Naive thymus-derived CD4-positive, alpha-beta T cell (primary cell): ENCODE data around the gene NRBF2. TPM values are rescaled to one million over a fixed set of nuclear protein-coding genes. Genes with fewer than 3 reads are reported as not detected.
"Not testable (repeated sequence)": the region's sequence is repeated elsewhere in the genome, so short reads cannot be mapped to it uniquely, and the experiment has no call there.

Experiments
- ATAC-seq: fragments of 150-1000 bp; cut with Tn5 transposase; 2 replicates; pipeline ENCODE4 v1.10.0; 2021; ENCODE audit warnings: mild to moderate bottlenecking, moderate library complexity
- CTCF ChIA-PET: fragments of 350-600 bp; sonication (Branson Sonifier 250); formaldehyde crosslinking; loops from one replicate; lab custom pipeline; 2021; ENCODE audit warnings: antibody characterized with exemption; lab: Charles Lee
- POLR2A ChIA-PET: fragments of 350-600 bp; sonication (Branson Sonifier 250); formaldehyde crosslinking; loops from one replicate; lab custom pipeline; 2021; ENCODE audit warnings: antibody characterized with exemption, inconsistent platforms; lab: Charles Lee
- DNase-seq, 9 donors: peaks; one replicate each; pipeline versions ENCODE4 v3.0.0 to v3.0.0-alpha.2; 2020 to 2022; ENCODE audit warnings: mixed read lengths in 1 of 9
- H3K27ac ChIP-seq: one replicate; pipeline ENCODE4 v1.7.0; 2013; ENCODE audit warnings: mild to moderate bottlenecking, low read depth, low read length, moderate library complexity
- H3K27me3 ChIP-seq, 2 donors: one replicate each; pipeline ENCODE4 v1.7.0; 2013; ENCODE audit warnings: low read length in 2 of 2, mild to moderate bottlenecking in 2 of 2, moderate library complexity in 2 of 2; ENCODE audit not compliant: control insufficient read depth in 2 of 2, insufficient read depth in 2 of 2
- H3K36me3 ChIP-seq, 3 experiments: 1 replicate in 2 of 3; 2 replicates in 1 of 3; pipeline ENCODE4 v1.7.0; 2013; ENCODE audit warnings: low read length in 3 of 3, mild to moderate bottlenecking in 3 of 3, moderate library complexity in 1 of 3; ENCODE audit not compliant: insufficient read depth in 3 of 3, control insufficient read depth in 2 of 3
- H3K4me1 ChIP-seq, 2 donors: one replicate each; pipeline ENCODE4 v1.7.0; 2013; ENCODE audit warnings: low read length in 2 of 2, mild to moderate bottlenecking in 2 of 2, moderate library complexity in 1 of 2; ENCODE audit not compliant: control insufficient read depth in 2 of 2, insufficient read depth in 2 of 2
- H3K4me3 ChIP-seq: 2 replicates; pipeline ENCODE4 v1.7.0; 2013; ENCODE audit warnings: mild to moderate bottlenecking, low read length
- H3K9me3 ChIP-seq, 3 experiments: 1 replicate in 2 of 3; 2 replicates in 1 of 3; pipeline ENCODE4 v1.7.0; 2013; ENCODE audit warnings: low read length in 3 of 3; ENCODE audit not compliant: control insufficient read depth in 2 of 3
- H3K27ac Mint-ChIP-seq, 9 donors: one replicate each; pipeline ENCODE4 v1.8.0; 2020 to 2022; ENCODE audit warnings: mixed read lengths in 9 of 9, mild to moderate bottlenecking in 8 of 9, moderate library complexity in 5 of 9, inconsistent platforms in 2 of 9
- H3K27me3 Mint-ChIP-seq, 5 donors: one replicate each; pipeline ENCODE4 v1.8.0; 2021 to 2022; ENCODE audit warnings: mixed read lengths in 5 of 5, mild to moderate bottlenecking in 1 of 5
- H3K36me3 Mint-ChIP-seq, 5 donors: one replicate each; pipeline ENCODE4 v1.8.0; 2020 to 2022; ENCODE audit warnings: mixed read lengths in 5 of 5, mild to moderate bottlenecking in 3 of 5, inconsistent platforms in 1 of 5
- H3K4me1 Mint-ChIP-seq, 7 donors: one replicate each; pipeline ENCODE4 v1.8.0; 2020 to 2022; ENCODE audit warnings: mixed read lengths in 7 of 7, mild to moderate bottlenecking in 3 of 7, inconsistent platforms in 1 of 7
- H3K4me3 Mint-ChIP-seq, 10 donors: one replicate each; pipeline ENCODE4 v1.8.0; 2020 to 2022; ENCODE audit warnings: mild to moderate bottlenecking in 10 of 10, mixed read lengths in 10 of 10, moderate library complexity in 6 of 10, inconsistent platforms in 2 of 10
- H3K9me3 Mint-ChIP-seq, 11 donors: one replicate each; pipeline ENCODE4 v1.8.0; 2020 to 2022; ENCODE audit warnings: mixed read lengths in 11 of 11, mild to moderate bottlenecking in 4 of 11, inconsistent platforms in 1 of 11, moderate library complexity in 1 of 11
- intact Hi-C, 2 donors: fragments of 100-400 bp; cut with micrococcal nuclease; formaldehyde crosslinking; loops; one replicate each; pipeline ENCODE4 v1.15.1; 2023
- polyA plus RNA-seq, 2 donors: library from polyadenylated mRNA; unstranded; fragments of 300-500 nt; fragmentation: Illumina TruSeq; gene quantifications; one replicate each; pipeline ENCODE4 v1.2.3, GENCODE V29; 2021
- total RNA-seq, 6 experiments: library from RNA in 5 of 6; stranded (reverse) in 5 of 6; gene quantifications; 1 replicate in 5 of 6; 2 replicates in 1 of 6; pipeline ENCODE4 v1.2.3 and lab custom pipeline; 2021 to 2026

NRBF2 gene
- total RNA-seq (10 to 100 TPM; 14.5 to 26.0 (median 19.2) TPM), polyA plus RNA-seq (10 to 100 TPM; 15.8 to 27.0 TPM), total RNA-seq (lab: John Stamatoyannopoulos, UW) (42.3 reads per million, percentile 67 among the genes with 10 or more reads in this experiment)

DNA sequence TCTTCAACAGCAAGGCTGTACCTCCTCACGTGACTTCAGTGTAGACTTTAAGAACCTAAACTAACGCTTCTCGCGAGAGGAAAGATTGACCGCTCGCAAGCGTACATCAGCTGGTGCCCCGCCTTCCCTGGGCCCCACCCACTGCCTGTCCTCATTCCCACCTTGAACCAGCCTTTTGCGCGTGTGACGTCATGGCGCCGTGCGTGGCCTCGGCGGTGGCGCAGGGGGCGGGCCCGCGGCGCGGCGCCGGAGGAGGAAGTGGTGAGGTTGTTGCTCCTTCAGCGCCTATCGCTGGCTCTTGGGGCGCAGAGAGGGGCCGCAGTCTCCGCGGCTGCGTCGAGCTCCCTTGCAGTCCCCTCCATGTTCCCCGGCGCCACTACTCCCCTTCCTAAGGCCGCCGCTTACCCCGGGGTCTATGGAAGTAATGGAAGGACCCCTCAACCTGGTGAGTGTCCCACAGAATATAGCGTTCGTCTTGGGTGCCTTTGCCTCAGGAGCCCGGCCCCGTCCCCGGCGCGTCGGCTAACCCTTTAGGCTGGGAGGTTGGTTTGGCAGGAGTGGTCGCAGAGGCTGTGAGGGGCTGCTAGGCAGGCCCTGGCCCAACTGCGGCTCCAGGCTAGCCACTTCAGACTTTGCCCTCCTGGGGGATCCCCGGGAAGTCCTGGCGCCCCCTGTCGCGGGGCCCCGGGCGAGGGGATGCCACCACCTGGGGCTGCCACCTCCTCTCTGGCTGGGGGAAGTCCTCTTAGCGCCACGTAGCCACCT is at the start of gene NRBF2:
Gene NRBF2, plus strand, starts transcription at position 273 of the 765 bp plus-strand sequence. Its CDS starts 143 bp downstream, at position 416.
- H3K9me3 Mint-ChIP-seq = peaks cover 0 to 19% (median 10%) of the 10 kb centered on the region in 11 donors
- H3K36me3 Mint-ChIP-seq = peaks cover 0 to 7% (median 3%) of the 10 kb centered on the region in 5 donors
- H3K4me1 ChIP-seq = peaks cover 17 to 30% of the 10 kb centered on the region in 2 donors
- peak within 1 kb of the TSS; percentile 81 for H3K4me3 ChIP-seq
- ChIA-PET CTCF (no interaction called here), POLR2A (interaction anchor here (0.6 to 2.0 kb wide), 20 partner anchors 8 to 603 kb away, joined by 3 to 15 read pairs (median 3); partner anchors contain the start of genes EGR2 and REEP3)
- peak; percentile 96 to 98 (median 98) for DNase-seq
- peak within 1 kb of the TSS; percentile 75 to 94 (median 92) for H3K4me3 Mint-ChIP-seq
- intact Hi-C loops = loop anchor here (1.0 to 10.0 kb wide), 16 partner anchors 14 to 1266 kb away; partner anchors contain the start of genes ADO (in 2 of the 2), EGR2 (in 2 of the 2), ARID5B (in 1 of the 2) and JMJD1C (in 1 of the 2)
- H3K9me3 ChIP-seq = no peaks in the 10 kb centered on the region
- peak; percentile 94 for ATAC-seq
- peaks cover 10 to 49% (median 32%) of the 10 kb centered on the region in 7 donors for H3K4me1 Mint-ChIP-seq
- peak within 1 kb of the TSS; percentile 89 to 98 (median 96) for H3K27ac Mint-ChIP-seq
- peaks cover 0 to 4% (median 0%) of the 10 kb centered on the region in 3 experiments for H3K36me3 ChIP-seq
- H3K27me3 ChIP-seq = no peaks in the 10 kb centered on the region
- no peaks in the 10 kb centered on the region for H3K27me3 Mint-ChIP-seq
- peak within 1 kb of the TSS; percentile 98 for H3K27ac ChIP-seq

DNA sequence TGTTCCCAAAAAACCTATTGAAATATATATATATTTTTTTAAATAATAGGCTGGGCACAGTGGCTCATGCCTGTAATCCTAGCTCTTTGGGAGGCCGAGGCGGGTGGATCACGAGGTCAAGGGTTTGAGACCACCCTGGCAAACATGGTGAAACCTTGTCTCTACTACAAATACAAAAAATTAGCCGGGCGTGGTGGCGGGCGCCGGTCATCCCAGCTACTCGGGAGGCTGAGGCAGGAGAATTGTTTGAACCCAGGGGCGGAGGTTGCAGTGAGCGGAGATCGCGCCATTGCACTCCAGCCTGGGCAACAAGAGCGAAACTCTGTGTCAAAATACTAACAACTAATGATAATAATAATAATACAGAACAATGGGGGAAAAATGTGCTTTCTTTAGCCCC is 49.7 kb upstream of the NRBF2 start:
- not testable (repeated sequence) for DNase-seq, ATAC-seq, H3K4me1 Mint-ChIP-seq, H3K27ac ChIP-seq, H3K27me3 ChIP-seq, H3K36me3 ChIP-seq, H3K4me3 Mint-ChIP-seq, H3K4me3 ChIP-seq, H3K36me3 Mint-ChIP-seq, H3K27ac Mint-ChIP-seq, H3K9me3 ChIP-seq, H3K4me1 ChIP-seq, H3K9me3 Mint-ChIP-seq
- CTCF ChIA-PET = interaction anchor here (0.8 to 2.7 kb wide), 8 partner anchors 83 to 820 kb away, joined by 3 to 18 read pairs (median 4); no protein-coding TSS in a partner anchor
- POLR2A ChIA-PET = interaction anchor here (1.0 kb wide), 1 partner anchor 490 kb away, joined by 3 read pairs; no protein-coding TSS in a partner anchor
- peaks cover 1 to 31% (median 6%) of the 10 kb centered on the region in 5 donors for H3K27me3 Mint-ChIP-seq
- intact Hi-C loops = loop anchor here in 1 of 2 donors (5.0 to 10.0 kb wide), 2 partner anchors 226 to 819 kb away; partner anchors contain the start of gene RTKN2

DNA sequence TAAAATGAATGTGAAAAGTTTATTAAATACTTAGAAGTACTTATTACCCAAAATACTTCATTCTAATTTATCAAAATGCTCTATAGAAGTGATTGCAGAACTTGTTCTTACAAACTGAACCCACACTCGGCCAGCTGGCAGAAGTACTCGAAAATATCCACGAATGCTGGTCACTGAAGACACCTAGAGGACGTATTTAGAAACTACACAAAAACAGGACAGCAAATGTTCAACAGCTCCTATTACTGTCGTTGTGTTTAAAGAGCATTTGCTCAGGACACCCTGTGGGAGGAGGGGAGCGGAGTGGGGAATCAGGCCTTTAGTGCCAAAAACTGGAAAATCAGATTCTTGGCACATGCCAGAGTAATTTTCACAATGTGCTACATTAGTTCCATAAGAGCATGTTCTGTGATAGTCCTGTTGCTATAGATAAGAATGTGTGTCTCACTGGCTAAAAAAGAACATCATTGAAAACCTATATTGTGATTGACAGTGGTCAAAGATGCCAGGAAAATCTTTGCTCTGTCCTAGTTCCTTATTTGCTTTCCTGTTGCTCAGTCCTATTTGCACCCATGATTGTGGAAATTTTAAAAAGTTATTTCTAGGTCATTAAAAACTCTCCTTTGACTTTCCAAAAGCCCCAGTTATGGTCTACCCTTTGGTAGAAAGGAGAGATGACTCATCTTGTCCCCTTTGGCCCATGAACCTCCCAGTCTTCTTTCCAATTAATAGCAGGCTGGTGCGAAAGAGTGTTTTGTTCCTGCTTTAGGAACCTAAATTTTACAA is 49.0 kb upstream of the NRBF2 start:
- no peaks in the 10 kb centered on the region for H3K9me3 Mint-ChIP-seq
- POLR2A ChIA-PET = interaction anchor here (1.0 kb wide), 1 partner anchor 490 kb away, joined by 3 read pairs; no protein-coding TSS in a partner anchor
- no peak overlapping the region for H3K27ac Mint-ChIP-seq
- CTCF ChIA-PET = interaction anchor here (0.8 to 2.7 kb wide), 11 partner anchors 20 to 820 kb away, joined by 3 to 18 read pairs (median 4); no protein-coding TSS in a partner anchor
- Histone ChIP-seq H3K36me3 (no peaks in the 10 kb centered on the region), H3K4me3 (no peak overlapping the region), H3K9me3 (no peaks in the 10 kb centered on the region), H3K4me1 (no peaks in the 10 kb centered on the region), H3K27ac (no peak overlapping the region), H3K27me3 (no peaks in the 10 kb centered on the region)
- H3K4me3 Mint-ChIP-seq = no peak overlapping the region
- intact Hi-C loops = loop anchor here (1.0 to 10.0 kb wide), 12 partner anchors 74 to 819 kb away; partner anchors contain the start of gene RTKN2 (in 1 of the 2)
- ATAC-seq (peak; percentile 78), DNase-seq (peak in 7 of 9 donors; percentile 20 to 58 (median 43))
- H3K4me1 Mint-ChIP-seq = no peaks in the 10 kb centered on the region
- peaks cover 4 to 31% (median 6%) of the 10 kb centered on the region in 5 donors for H3K27me3 Mint-ChIP-seq
- H3K36me3 Mint-ChIP-seq = no peaks in the 10 kb centered on the region

DNA sequence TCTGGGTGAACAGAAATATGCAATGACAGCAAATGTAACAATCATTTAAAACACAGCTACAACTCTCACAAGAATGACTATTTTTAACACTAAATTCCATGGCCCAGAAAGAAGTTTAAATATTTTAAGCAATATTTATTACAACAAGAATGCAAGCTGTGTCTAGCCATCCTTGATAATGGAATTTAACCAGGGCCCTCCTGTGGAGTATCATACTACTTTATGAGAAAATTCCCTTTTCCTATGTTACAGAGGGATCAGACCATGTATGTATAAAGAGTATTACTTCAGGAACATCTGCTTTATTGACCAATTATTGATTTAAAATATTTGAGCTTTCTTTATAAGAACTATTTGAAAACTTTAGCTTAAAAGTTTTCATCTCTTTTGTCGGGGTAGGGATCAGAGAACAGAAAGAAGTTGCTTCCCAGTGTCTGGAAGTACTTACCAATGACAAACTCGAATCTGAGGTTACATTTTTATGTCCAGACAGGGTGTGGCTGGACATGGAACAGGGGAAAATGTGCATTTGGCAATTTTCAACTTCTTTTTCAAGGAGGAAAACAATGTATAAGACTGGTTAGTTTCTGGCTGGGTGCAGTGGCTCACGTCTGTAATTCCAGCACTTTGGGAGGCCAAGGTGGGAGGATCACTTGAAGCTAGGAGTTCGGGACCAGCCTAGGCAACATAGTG is 48.3 kb upstream of the NRBF2 start:
- ATAC-seq (no peak), DNase-seq (no peak)
- Histone ChIP-seq H3K9me3 (no peaks in the 10 kb centered on the region), H3K27me3 (no peaks in the 10 kb centered on the region), H3K36me3 (no peaks in the 10 kb centered on the region), H3K27ac (no peak overlapping the region), H3K4me1 (no peaks in the 10 kb centered on the region), H3K4me3 (no peak overlapping the region)
- intact Hi-C loops = loop anchor here (1.0 to 10.0 kb wide), 12 partner anchors 73 to 820 kb away; partner anchors contain the start of gene RTKN2 (in 1 of the 2)
- no peaks in the 10 kb centered on the region for H3K4me1 Mint-ChIP-seq
- no peak overlapping the region for H3K4me3 Mint-ChIP-seq
- POLR2A ChIA-PET = no interaction called here
- H3K27me3 Mint-ChIP-seq = peaks cover 0 to 31% (median 8%) of the 10 kb centered on the region in 5 donors
- no peaks in the 10 kb centered on the region for H3K36me3 Mint-ChIP-seq
- no peaks in the 10 kb centered on the region for H3K9me3 Mint-ChIP-seq
- CTCF ChIA-PET = interaction anchor here (0.6 to 2.7 kb wide), 8 partner anchors 20 to 647 kb away, joined by 3 to 18 read pairs (median 3); no protein-coding TSS in a partner anchor
- H3K27ac Mint-ChIP-seq = no peak overlapping the region

DNA sequence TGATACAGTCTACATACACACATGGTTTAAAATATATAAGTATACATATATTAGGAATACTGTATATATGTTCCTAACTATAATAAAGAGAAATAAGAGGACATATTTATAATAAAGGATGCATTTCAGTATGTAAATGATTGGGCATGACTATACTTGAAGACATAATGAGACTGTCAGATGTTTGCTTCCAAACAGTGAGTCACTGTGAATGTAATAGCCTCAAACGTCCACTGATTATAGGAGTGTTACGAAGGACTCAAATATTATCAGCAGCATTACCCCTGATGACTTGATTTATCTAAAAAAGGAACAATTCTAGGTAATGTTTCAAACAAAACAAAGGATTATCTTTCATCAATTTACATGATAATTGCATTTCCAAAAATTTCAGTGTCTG is 39.9 kb upstream of the NRBF2 start:
- Histone ChIP-seq H3K27ac (no peak overlapping the region), H3K4me3 (no peak overlapping the region), H3K9me3 (no peaks in the 10 kb centered on the region), H3K27me3 (no peaks in the 10 kb centered on the region), H3K4me1 (no peaks in the 10 kb centered on the region), H3K36me3 (no peaks in the 10 kb centered on the region)
- CTCF ChIA-PET = no interaction called here
- DNase-seq (no peak), ATAC-seq (no peak)
- Mint-ChIP-seq H3K9me3 (no peaks in the 10 kb centered on the region), H3K27me3 (peaks cover 4 to 25% (median 9%) of the 10 kb centered on the region in 5 donors), H3K4me3 (no peak overlapping the region), H3K36me3 (no peaks in the 10 kb centered on the region), H3K4me1 (no peaks in the 10 kb centered on the region), H3K27ac (no peak overlapping the region)
- POLR2A ChIA-PET = no interaction called here
- intact Hi-C loops = no loop called here
